Activated CD4-positive, alpha-beta T cell treated with anti-CD3 and anti-CD28 coated beads, Interleukin-2, amount 50 U/mL, for 1 hour (primary cell): Measurements from ENCODE around the gene TEX38.
"Not testable (repeated sequence)": the region's sequence is repeated elsewhere in the genome, so short reads cannot be mapped to it uniquely, and the experiment has no call there.

Experiments
- DNase-seq: peaks from one replicate; pipeline ENCODE4 v3.0.0-alpha.2; 2020

Gene TEX38

GRCh38 chr1:46671554-46671953, at the start of gene TEX38:
TEX38 (plus strand) TSS chr1:46671854; CDS start chr1:46671935, 81 bp downstream.
- DNase-seq: no peak

GRCh38 chr1:46621930-46622329, 49.7 kb upstream of the TEX38 start:
- DNase-seq: no peak

DNA sequence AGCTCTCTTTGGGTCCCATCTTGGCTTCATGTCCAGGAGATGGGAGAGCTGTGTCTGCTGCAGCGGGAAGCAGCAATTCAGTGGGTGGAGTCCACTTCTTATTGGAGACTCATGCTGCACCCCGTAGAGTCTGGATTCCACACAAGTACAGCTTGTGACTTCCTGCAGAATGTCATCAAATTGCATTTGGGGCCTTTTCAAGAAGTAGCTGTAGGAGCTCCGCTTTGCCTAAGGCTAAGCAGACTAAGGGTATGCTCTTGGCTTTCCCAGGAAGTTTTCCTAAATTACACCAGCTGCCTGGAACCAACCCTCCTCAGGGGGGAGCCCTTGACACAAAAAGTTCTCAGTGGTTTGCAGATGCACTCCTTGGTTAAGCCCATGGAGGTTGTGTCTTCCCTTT, 49.3 kb upstream of the TEX38 start:
- no peak for DNase-seq

DNA sequence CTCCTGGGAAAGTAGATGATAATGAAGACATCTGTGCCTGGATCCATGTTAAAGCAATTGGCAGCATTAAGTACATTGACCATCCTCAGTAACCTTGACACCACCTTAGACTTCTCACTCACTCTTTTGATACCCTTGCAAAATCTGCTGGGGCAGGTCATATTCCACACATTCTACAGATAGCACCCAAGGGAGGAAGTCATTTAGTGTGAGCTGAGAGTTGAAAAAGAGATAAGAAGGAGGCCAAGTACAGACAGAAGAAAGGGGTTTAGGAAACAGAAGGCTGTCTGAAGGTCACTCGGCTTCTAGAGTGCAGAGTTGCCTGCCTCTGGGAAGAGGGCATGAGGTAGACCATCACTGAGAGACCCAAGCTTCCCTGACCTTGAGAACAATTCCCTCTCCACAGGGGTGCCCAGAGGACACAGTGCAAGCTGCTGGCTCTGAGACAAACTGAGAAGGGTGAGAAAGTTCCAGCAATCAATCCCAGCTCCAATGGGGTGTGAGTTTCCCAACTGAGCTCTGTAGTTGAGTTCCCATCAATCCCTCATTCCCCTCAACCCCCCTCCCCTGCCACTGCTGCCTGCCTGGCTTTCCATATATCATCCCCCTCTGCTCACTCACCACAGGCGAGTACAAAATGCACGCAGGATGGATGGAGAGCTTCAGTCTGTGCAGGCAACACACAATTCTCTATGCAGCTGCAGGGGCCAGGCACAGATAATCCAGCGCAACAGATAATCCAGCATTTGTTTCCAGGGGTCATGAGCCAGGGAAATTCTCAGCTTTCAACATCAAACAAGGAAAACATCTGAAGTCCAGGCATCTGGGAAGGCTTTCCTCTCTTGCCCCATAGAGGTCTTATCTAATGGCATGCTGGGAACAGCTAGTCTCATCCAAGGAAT, 47.7 kb upstream of the TEX38 start:
- no peak for DNase-seq

DNA sequence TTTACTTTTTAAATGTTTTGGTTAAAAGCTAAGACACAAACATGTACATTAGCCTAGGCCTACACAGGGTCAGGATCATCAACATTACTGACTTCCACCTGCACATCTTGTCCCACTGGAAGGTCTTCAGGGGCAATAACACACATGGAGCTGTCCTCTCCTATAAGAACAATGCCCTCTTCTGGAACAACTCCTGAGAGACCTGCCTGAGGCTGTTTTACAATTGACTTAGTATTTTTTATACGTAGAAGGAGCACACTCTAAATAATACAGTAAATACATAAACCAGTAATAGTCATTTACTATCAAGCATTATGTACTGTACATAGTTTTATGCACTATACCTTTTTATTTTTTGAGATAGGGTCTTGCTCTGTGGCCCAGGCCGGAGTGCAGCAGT, 40.9 kb upstream of the TEX38 start:
- DNase-seq: no peak

DNA sequence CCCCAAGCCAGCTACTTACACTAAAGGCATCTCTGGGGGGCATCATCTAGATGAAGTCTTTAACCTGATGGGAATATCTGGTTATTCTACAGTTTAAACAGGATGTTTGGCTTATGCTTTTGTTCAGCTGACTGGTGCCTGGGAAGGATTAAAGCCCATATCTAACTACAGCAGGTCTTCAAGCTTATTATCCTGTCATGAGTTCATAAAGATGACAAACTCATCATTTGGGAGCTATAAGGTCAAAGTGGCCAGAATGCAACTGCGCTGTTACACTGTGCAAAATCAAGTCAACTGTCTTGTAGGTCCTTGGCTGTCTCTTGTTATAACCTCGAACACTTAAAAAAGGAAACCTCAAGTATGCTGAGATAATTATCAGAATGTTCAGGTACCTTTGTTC, 36.4 kb upstream of the TEX38 start:
- no peak for DNase-seq

DNA sequence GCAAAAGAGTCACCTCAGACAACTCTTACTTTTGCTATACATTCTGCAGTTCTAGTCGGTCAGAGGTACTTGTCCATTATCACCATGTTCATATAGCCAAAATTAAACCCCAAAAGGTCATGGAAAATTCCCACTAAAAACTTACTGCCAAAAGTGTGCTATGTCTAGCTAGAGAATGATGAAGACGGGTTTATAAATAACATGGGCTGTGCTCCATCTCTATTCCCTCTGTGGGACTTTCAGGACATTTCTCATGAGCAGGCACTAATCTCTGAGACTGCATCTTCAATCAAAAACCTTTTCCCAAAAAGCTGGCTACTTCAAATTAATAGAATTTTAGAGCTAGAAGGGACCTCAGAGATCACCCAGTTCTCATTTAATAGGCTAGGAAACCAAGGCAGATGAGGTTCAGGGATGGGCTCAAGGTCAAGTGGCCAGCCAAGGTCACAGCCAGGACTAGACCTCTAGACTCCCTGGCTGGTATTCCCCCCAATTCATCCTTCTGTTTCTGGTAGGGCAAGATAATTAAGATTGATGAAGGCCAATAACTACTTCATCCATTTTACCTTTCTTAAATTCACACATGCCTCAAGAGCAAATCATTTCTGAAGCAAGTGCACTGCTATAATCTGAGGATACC, 34.1 kb upstream of the TEX38 start:
- DNase-seq: no peak

- DNase-seq: no peak
Measured at GRCh38 chr1:46638921-46639320, 32.7 kb upstream of the TEX38 start.

DNA sequence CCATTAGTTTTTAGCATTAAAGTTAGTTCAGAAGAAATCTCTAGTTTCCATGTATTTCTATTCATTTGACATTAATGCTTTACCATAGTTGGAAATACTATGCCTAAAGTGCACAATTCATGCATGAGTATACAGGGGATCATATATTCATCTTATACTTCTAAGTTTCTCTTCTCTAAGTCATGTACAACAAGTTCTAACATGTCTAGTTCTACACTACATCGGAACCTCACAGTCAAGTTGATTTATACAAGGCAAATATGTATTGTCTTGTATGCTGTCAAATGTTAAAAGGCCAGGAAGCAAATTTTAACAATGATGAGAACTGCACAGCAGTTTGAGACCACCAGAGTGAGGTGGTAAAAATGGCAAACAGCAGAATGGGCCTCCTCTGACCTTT, 32.1 kb upstream of the TEX38 start:
- no peak for DNase-seq

- no peak for DNase-seq
Measured at GRCh38 chr1:46642115-46642680, 29.5 kb upstream of the TEX38 start.

DNA sequence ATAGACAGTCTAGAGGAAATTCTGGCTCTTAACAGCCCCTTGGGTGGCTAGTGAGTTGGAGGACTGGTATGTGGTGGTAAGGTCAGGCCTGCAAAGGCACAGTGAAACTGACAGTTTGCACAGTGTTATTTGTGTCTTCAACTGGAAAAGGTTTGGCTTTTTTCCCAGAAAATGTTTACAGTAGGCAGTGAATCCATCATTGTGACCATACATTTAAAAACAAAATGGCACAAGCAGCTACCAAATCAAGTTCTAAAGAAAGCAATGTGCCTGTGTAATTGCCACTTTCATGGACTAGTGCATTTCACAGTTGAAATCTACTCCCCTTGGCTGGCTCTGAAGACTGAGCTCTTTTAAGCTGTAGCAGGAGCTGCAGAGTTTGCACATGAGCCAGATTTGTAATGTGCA, 28.3 kb upstream of the TEX38 start:
- DNase-seq: no peak

- DNase-seq: no peak
Measured at GRCh38 chr1:46645815-46646214, 25.8 kb upstream of the TEX38 start.

DNA sequence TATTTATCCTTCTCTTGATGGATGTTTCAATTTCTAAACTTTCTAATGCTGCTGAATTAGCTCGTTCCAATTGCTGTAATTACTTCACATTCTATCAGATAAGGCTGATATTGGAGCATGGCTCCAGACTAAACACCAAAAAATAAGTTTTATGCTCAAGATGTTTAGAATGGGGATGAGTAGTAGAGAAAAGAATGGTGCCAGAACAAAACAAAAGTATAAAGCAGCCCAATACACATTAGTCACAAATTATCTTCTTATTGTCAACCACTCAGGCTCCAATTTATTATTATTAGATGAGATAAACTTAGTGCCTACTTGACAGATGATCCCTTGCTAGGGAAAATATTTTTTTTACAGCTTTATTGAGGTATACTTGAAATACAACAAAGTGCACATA, 25.3 kb upstream of the TEX38 start:
- DNase-seq: no peak

DNA sequence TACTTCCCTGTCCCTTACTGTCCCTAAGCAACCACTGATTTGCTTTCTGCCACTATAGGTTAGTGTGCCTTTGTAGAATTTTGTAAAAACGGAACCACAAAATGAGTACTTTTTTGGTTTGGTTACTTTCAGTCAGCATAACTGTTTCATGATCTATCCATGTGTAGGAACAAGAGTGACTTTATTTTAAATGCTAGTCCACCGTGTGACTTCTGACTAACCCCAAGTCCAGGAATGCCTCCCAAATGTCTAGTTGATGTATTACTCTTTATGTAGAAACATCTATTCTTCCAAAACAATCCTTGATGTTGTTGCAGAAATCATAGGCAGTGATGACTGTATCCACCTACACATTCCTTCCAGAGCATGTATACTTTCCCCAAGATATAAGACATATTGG, 24.8 kb upstream of the TEX38 start:
- no peak for DNase-seq

- DNase-seq: no peak
Measured at GRCh38 chr1:46647611-46648010, 24.0 kb upstream of the TEX38 start.

- DNase-seq: no peak
Measured at GRCh38 chr1:46649764-46650163, 21.9 kb upstream of the TEX38 start.

- DNase-seq: no peak
Measured at GRCh38 chr1:46650491-46650890, 21.2 kb upstream of the TEX38 start.

GRCh38 chr1:46651152-46651551, 20.5 kb upstream of the TEX38 start:
- not testable (repeated sequence) for DNase-seq

DNA sequence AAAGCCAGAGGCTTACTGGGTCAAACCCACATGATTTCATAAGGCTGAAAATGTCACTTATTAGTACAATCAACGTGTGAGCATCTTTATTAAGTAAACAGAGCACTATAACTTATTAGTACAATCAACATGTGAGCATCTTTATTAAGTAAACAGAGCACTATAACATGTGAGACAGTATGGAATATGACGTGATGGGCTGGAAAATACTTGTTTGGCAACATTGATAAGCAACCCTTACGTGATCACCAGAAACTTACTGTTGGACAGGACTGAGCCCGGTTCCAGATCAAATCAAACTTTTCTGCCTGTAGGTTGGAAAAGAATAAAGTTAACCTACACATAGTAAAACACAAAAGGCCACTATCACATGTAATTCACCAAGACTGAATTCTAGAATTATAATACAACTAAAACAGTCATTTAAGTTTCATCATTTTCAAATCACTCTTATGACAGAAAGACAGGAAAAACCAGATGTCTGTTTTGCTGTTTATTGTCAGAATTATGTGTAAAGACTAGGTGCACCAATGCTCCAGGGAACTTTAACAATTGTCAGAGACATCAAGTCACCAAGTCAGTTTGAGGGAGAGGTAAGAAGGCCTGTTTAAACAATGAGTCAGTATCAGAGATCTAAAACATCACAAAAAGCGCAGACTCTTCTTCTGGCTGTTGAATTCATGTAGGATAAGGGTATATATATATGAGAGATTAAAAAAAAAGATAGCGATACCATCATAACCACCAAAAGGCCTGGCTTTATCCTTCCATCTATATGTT, 19.1 kb upstream of the TEX38 start:
- no peak for DNase-seq

- DNase-seq: no peak
Measured at GRCh38 chr1:46653405-46653958, 18.2 kb upstream of the TEX38 start.

GRCh38 chr1:46654012-46654411, 17.6 kb upstream of the TEX38 start:
- no peak for DNase-seq

- not testable (repeated sequence) for DNase-seq
Measured at GRCh38 chr1:46654698-46655097, 17.0 kb upstream of the TEX38 start.

- no peak for DNase-seq
Measured at GRCh38 chr1:46655848-46656247, 15.8 kb upstream of the TEX38 start.
